Uterus (tissue), 4 donors: ENCODE measurements around the gene CCDC141. TPM values are rescaled to one million over a fixed set of nuclear protein-coding genes. Genes with fewer than 3 reads are reported as not detected.
A peak's percentile ranks its signal among the peaks of the same experiment; 100 is the strongest.

Source experiments
- DNase-seq, 2 donors: peaks; one replicate each; pipeline ENCODE4 v3.0.0-alpha.2; 2019 to 2020
- H3K27ac ChIP-seq, 2 donors: fragments of 200-600 bp; sonication (generic); 1 replicate in 1 of 2; 2 replicates in 1 of 2; pipeline ENCODE4 v1.5.1; 2016 to 2018
- H3K27me3 ChIP-seq, 2 donors: fragments of 200-600 bp; sonication (generic); one replicate each; pipeline ENCODE4 v1.5.1; 2018 to 2019; ENCODE audit warnings: control low read depth in 1 of 2
- H3K36me3 ChIP-seq, 2 donors: fragments of 200-600 bp; sonication (generic); one replicate each; pipeline ENCODE4 v1.5.1; 2019; ENCODE audit warnings: control low read depth in 1 of 2
- H3K4me1 ChIP-seq, 2 donors: fragments of 200-600 bp; sonication (generic); one replicate each; pipeline ENCODE4 v1.5.1; 2018 to 2019; ENCODE audit warnings: control low read depth in 1 of 2
- H3K4me3 ChIP-seq, 2 donors: fragments of 200-600 bp; sonication (generic); 1 replicate in 1 of 2; 2 replicates in 1 of 2; pipeline ENCODE4 v1.5.1; 2018 to 2019; ENCODE audit warnings: mild to moderate bottlenecking in 1 of 2
- H3K9me3 ChIP-seq, 2 donors: fragments of 200-600 bp; sonication (generic); one replicate each; pipeline ENCODE4 v1.5.1; 2019; ENCODE audit warnings: control low read depth in 1 of 2
- CTCF ChIP-seq, 4 experiments: fragments of 200-600 bp in 2 of 4; fragments of 450-650 bp in 2 of 4; sonication (generic) in 2 of 4; IDR thresholded peaks; one replicate each; pipeline ENCODE4 v1.5.1; 2016 to 2019; ENCODE audit warnings: antibody characterized with exemption in 4 of 4, mild to moderate bottlenecking in 2 of 4, moderate library complexity in 1 of 4
- POLR2A ChIP-seq, 2 donors: fragments of 450-650 bp; IDR thresholded peaks; one replicate each; pipeline ENCODE4 v1.6.1; 2016; ENCODE audit warnings: antibody characterized with exemption in 2 of 2, mild to moderate bottlenecking in 1 of 2, moderate library complexity in 1 of 2
- intact Hi-C: fragments of 100-400 bp; cut with DNase I; formaldehyde crosslinking; loops from one replicate; pipeline ENCODE4 v1.15.1; 2023; ENCODE audit warnings: low total_unique reads
- total RNA-seq, 4 donors: library from RNA; depleted of rRNA in 3 of 4; stranded (reverse); fragments of >200 nt in 3 of 4; gene quantifications; one replicate each; pipeline versions ENCODE4 v1.1.0 to v1.2.4, GENCODE V29; 2014 to 2023
- donor health status: DM: yes; HTN: yes; CAD: no.

CCDC141 gene
- total RNA-seq, 4 donors from 2014 or later = 0.29 to 10.2 (median 3.8) TPM

- intact Hi-C loops = no loop called here
- no peaks in the 10 kb centered on the region for H3K36me3 ChIP-seq
- DNase-seq = no peak
- TF ChIP-seq CTCF (IDR thresholded peaks at IDR 0.05) (no peak), POLR2A (IDR thresholded peaks at IDR 0.05) (no peak)
- peaks cover 4 to 7% of the 10 kb centered on the region in 2 donors for H3K4me1 ChIP-seq
- H3K9me3 ChIP-seq = no peaks in the 10 kb centered on the region
- peak overlapping the region; percentile 48 to 69 for H3K27ac ChIP-seq
- H3K4me3 ChIP-seq = peak overlapping the region in 1 of 2 donors; percentile 17
- H3K27me3 ChIP-seq = no peaks in the 10 kb centered on the region
Measured at GRCh38 chr2:178863130-178863855, 186.6 kb downstream of the CCDC141 start.

GRCh38 chr2:178860551-178860950 lies 189.4 kb downstream of the CCDC141 start:
- intact Hi-C loops = no loop called here
- Histone ChIP-seq H3K4me3 (no peak overlapping the region), H3K27me3 (no peaks in the 10 kb centered on the region), H3K9me3 (no peaks in the 10 kb centered on the region), H3K27ac (no peak overlapping the region), H3K36me3 (no peaks in the 10 kb centered on the region), H3K4me1 (peaks cover 4 to 7% of the 10 kb centered on the region in 2 donors)
- TF ChIP-seq CTCF (IDR thresholded peaks at IDR 0.05) (no peak), POLR2A (IDR thresholded peaks at IDR 0.05) (no peak)
- peak in 1 of 2 donors; percentile 23 for DNase-seq

- Histone ChIP-seq H3K27me3 (no peaks in the 10 kb centered on the region), H3K27ac (no peak overlapping the region), H3K36me3 (no peaks in the 10 kb centered on the region), H3K4me3 (no peak overlapping the region), H3K4me1 (peaks cover 4 to 7% of the 10 kb centered on the region in 2 donors), H3K9me3 (no peaks in the 10 kb centered on the region)
- DNase-seq = no peak
- intact Hi-C loops = no loop called here
- TF ChIP-seq CTCF (IDR thresholded peaks at IDR 0.05) (no peak), POLR2A (IDR thresholded peaks at IDR 0.05) (no peak)
Measured at GRCh38 chr2:178859730-178860129, 190.2 kb downstream of the CCDC141 start.

- Histone ChIP-seq H3K9me3 (no peaks in the 10 kb centered on the region), H3K27me3 (no peaks in the 10 kb centered on the region), H3K4me1 (peaks cover 4 to 7% of the 10 kb centered on the region in 2 donors), H3K4me3 (no peak overlapping the region), H3K36me3 (no peaks in the 10 kb centered on the region), H3K27ac (no peak overlapping the region)
- intact Hi-C loops = no loop called here
- no peak for TF ChIP-seq CTCF (IDR thresholded peaks at IDR 0.05)
- no peak for TF ChIP-seq POLR2A (IDR thresholded peaks at IDR 0.05)
- DNase-seq = no peak
Measured at GRCh38 chr2:178858896-178859625, 190.9 kb downstream of the CCDC141 start.

- Histone ChIP-seq H3K27me3 (no peaks in the 10 kb centered on the region), H3K36me3 (no peaks in the 10 kb centered on the region), H3K27ac (no peak overlapping the region), H3K4me3 (no peak overlapping the region), H3K9me3 (no peaks in the 10 kb centered on the region), H3K4me1 (no peaks in the 10 kb centered on the region)
- no peak for DNase-seq
- TF ChIP-seq POLR2A (IDR thresholded peaks at IDR 0.05) (no peak), CTCF (IDR thresholded peaks at IDR 0.05) (no peak)
- intact Hi-C loops = no loop called here
Measured at GRCh38 chr2:178855151-178855550, 194.8 kb downstream of the CCDC141 start.
